GM13977 (cell line): ENCODE results near the gene HP.

Experiments used
- DNase-seq: peaks from one replicate; pipeline ENCODE4 v3.0.0; 2012; ENCODE audit warnings: low spot score
- in situ Hi-C: fragments of 300-500 bp; cut with MboI; formaldehyde crosslinking; loops from one replicate; pipeline ENCODE4 v1.12.0; 2022; ENCODE audit warnings: low sequenced_read_pairs, low pct_unique_long_range_greater_than_20kb, mixed read lengths, inconsistent platforms; ENCODE audit not compliant: unreplicated experiment
- TF ChIP-seq, protein P1 (sequence below): IDR thresholded peaks from 2 replicates; pipeline ENCODE4 v1.5.1; 2012; ENCODE audit warnings: mild to moderate bottlenecking, control low read depth; ENCODE audit not compliant: insufficient read depth; ENCODE audit errors: extremely low read depth, missing control alignments

The HP gene

DNA sequence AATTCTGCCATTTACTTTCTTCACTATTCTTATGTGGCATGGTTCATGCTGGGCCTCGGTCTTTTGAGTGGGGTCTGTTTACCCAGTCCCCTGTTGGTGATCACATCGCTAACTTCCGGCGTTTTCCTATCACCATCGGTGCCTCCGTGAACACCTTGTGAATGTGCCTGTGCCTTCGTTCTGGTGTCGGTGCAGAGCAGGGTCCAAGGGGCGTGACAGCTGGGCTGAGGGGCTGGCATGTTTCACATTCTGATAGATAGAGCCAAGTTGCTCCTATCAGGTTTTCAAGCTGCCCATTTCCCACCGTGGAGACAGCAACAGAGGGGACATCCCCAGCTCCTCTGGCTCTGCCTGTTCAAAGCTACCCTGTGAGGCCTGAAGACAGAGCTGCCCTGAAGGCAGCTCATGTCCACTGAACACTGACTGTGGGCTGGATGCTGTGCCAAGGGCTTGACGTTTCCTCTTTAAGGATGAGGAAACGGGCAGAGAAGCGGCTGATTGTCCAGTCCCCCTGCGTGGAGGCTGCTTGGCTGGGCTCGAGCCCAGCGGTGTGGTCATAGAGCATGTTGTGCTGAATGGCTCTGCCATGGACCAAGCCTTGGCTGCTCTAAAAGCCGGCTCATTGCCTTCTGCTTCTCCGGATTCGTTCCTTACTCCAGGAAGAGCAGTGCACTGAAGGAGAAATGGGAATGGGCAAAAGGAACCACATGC lies 28.7 kb upstream of the HP start:
- TF ChIP-seq, protein P1, sequence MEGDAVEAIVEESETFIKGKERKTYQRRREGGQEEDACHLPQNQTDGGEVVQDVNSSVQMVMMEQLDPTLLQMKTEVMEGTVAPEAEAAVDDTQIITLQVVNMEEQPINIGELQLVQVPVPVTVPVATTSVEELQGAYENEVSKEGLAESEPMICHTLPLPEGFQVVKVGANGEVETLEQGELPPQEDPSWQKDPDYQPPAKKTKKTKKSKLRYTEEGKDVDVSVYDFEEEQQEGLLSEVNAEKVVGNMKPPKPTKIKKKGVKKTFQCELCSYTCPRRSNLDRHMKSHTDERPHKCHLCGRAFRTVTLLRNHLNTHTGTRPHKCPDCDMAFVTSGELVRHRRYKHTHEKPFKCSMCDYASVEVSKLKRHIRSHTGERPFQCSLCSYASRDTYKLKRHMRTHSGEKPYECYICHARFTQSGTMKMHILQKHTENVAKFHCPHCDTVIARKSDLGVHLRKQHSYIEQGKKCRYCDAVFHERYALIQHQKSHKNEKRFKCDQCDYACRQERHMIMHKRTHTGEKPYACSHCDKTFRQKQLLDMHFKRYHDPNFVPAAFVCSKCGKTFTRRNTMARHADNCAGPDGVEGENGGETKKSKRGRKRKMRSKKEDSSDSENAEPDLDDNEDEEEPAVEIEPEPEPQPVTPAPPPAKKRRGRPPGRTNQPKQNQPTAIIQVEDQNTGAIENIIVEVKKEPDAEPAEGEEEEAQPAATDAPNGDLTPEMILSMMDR, result no peak
- in situ Hi-C loops, result no loop called here
- no peak for DNase-seq

DNA sequence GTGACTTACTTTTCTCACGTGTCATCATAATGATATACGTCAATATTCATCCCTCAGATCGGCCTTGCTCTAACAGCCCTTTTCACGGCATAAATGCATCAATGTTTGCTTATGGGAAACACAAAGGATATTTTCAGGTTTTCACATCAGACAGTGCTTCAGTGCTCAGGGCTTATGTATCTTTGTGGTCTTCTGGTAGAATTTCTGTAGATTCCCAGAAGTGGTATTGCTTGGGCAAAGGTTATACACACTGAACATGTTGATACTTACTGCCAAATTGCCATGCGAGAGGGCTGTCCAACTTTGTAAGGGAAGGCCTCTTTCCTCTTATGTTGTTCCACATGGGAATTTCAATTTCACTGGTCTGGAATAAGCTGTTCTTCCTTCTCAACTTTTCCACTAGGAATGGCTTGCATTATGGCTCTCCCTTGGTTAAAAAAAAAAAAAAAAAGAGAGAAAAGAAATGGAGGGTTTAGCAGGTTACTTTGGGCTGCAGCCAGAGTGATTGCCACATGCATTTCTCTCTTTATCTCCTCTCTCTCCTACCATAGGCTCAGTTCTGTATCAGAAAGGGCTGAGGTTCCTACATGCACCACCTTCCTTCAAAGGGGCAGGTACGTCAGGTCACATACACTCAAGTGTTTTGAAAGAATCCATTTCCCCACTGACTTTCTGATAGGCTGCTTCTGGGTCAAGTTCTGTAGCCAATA lies 26.5 kb upstream of the HP start:
- DNase-seq, result no peak
- TF ChIP-seq, protein P1, result no peak
- in situ Hi-C loops, result no loop called here

DNA sequence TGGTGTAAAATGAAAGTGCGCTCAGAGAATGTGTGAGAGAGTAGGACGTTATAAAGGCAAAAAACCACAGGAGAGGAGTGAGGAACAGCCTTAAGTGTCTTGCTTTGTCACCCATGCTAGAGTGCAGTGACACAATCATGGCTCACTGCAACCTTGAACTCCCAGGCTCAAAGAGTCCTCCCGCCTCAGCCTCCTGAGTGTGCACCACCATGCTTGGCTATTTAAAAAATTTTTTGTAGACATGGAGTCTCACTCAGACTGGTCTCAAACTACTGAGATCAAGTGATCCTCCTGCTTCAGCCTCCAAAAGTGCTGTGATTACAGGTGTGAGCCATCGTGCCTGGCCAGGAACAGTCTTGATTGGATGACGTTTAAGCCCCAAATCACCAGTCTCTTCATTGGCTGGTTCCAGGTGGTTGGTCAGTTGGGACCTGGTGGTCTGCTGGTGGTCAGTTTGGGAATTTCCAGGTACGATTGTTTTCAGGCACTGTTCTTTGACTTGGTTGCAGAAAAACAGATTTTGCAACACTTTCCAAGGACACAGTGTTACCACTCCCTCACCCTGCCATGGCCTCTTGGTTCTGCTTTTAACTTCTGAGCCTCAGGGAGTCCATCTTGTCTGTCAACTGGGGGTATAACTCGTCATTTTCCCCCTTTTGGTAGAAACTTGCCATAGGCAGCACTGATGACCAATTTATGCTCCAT lies 24.6 kb upstream of the HP start:
- TF ChIP-seq, protein P1, result no peak
- in situ Hi-C loops, result no loop called here
- DNase-seq, result no peak

DNA sequence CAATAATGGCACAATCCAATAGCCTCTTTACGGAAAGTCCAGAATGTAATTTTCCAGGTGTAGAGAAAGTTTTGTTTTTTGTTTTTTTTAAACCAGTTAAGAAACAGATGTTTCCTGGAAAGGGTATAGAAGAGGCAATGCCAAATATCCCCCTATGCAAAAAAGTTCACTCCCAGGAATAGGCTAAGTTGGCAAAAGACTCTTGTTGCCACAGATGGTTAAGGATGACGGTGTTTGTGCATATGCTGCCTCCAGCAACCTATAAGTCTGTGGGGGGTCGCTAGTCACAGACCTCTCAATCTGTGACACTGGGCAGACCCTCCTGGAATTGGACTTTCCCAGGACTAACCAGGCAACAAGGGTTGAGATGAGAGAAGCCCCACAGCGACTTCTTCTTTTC lies 20.9 kb upstream of the HP start:
- DNase-seq, result no peak
- in situ Hi-C loops, result no loop called here
- TF ChIP-seq, protein P1, result no peak

DNA sequence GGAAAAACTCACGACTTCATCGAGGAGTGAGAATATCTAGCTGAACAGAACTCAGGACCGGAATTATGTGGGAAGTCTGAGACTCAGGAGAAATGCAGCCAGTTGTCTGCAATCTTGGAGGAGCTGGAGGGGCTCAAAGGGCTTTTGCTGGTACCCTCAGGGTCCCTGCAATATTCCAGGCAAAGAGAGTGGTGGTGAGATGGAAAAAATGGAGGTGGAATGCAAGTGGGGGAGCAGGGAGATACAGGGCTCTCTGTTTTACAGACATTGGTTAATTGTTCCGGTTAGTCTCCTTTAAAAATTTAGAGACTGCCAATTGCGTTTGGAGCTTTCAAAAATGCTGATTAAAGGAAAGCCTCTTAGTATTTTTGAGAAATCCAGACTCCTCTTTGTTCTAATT lies 18.2 kb upstream of the HP start:
- no peak for DNase-seq
- TF ChIP-seq, protein P1, result no peak
- in situ Hi-C loops, result no loop called here

DNA sequence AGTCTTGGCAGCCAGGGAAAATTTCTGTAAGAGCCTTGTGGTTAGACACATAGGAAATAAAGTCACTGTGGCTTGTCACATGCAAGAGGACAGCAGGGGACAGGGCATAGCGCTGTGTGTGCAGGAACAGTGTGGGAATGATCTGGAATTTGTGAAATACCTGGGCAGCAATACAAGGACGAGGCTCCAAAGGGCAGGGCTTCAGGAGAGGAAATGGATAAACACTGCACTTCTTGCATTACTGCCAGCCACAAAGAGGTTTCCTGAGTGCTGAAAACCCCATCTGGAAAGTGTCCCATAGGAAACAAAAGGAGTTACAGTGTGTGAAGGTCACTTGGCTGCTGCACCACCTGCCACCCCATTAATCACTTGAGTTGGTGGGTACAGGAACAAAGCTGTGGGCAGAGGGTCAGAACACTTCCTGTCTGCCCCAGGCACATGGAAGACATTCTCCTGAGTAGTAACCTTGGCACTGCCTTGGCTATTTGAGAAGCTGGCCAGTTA lies 12.1 kb upstream of the HP start:
- in situ Hi-C loops, result no loop called here
- TF ChIP-seq, protein P1, result no peak

More for the DNA sequence above, 12.1 kb upstream of the HP start:
- no peak for DNase-seq
